Peyer's patch (tissue), 4 donors: ENCODE results near the gene TEX51.

Source experiments
- CTCF ChIP-seq, 6 experiments: fragments of 450-650 bp in 4 of 6; fragments of 200-600 bp in 2 of 6; sonication (generic) in 1 of 6; IDR thresholded peaks; one replicate each; pipeline ENCODE4 v1.5.1; 2017 to 2019; ENCODE audit warnings: antibody characterized with exemption in 6 of 6, mild to moderate bottlenecking in 3 of 6, moderate library complexity in 1 of 6
- POLR2A ChIP-seq, 2 donors: fragments of 450-650 bp; IDR thresholded peaks; one replicate each; pipeline ENCODE4 v1.5.1; 2017; ENCODE audit warnings: antibody characterized with exemption in 2 of 2, mild to moderate bottlenecking in 2 of 2, moderate library complexity in 2 of 2

- no peak for TF ChIP-seq CTCF (IDR thresholded peaks at IDR 0.05)
- no peak for TF ChIP-seq POLR2A (IDR thresholded peaks at IDR 0.05)
Observed at GRCh38 chr2:126940331-126940730, 41.6 kb downstream of the TEX51 start.
